Vagina (tissue), 2 donors: Measurements from ENCODE around the gene PTPN3. TPM values are rescaled to one million over a fixed set of nuclear protein-coding genes. Genes with fewer than 3 reads are reported as not detected.

ENCODE experiments used
- DNase-seq, 2 donors: peaks; one replicate each; pipeline ENCODE4 v3.0.0-alpha.2; 2017; ENCODE audit errors: extremely low spot score in 2 of 2
- H3K27ac ChIP-seq: fragments of 200-600 bp; sonication (generic); one replicate; pipeline ENCODE4 v1.5.1; 2019
- H3K27me3 ChIP-seq: fragments of 200-600 bp; sonication (generic); one replicate; pipeline ENCODE4 v1.5.1; 2019
- H3K36me3 ChIP-seq, 2 donors: fragments of 200-600 bp; sonication (generic); one replicate each; pipeline ENCODE4 v1.5.1; 2017 to 2019
- H3K4me1 ChIP-seq: fragments of 200-600 bp; sonication (generic); one replicate; pipeline ENCODE4 v1.5.1; 2019
- H3K4me3 ChIP-seq, 2 donors: fragments of 200-600 bp; sonication (generic); 1 replicate in 1 of 2; 2 replicates in 1 of 2; pipeline ENCODE4 v1.5.1; 2016 to 2019
- H3K9me3 ChIP-seq: fragments of 200-600 bp; sonication (generic); one replicate; pipeline ENCODE4 v1.5.1; 2019
- CTCF ChIP-seq, 3 experiments: fragments of 450-650 bp in 2 of 3; fragments of 200-600 bp in 1 of 3; sonication (generic) in 1 of 3; IDR thresholded peaks; one replicate each; pipeline ENCODE4 v1.5.1; 2017 to 2019; ENCODE audit warnings: antibody characterized with exemption in 3 of 3, mild to moderate bottlenecking in 2 of 3, moderate library complexity in 2 of 3
- POLR2A ChIP-seq, 2 donors: fragments of 450-650 bp; IDR thresholded peaks; one replicate each; pipeline ENCODE4 v1.6.1; 2017; ENCODE audit warnings: antibody characterized with exemption in 2 of 2, mild to moderate bottlenecking in 2 of 2, moderate library complexity in 2 of 2
- POLR2AphosphoS5 ChIP-seq, 2 donors: sonication (generic); formaldehyde crosslinking; IDR thresholded peaks; one replicate each; pipeline ENCODE4 v1.9.0; 2017; ENCODE audit warnings: antibody characterized with exemption in 2 of 2, mild to moderate bottlenecking in 2 of 2, low read depth in 1 of 2; ENCODE audit not compliant: insufficient read depth in 1 of 2
- intact Hi-C: fragments of 100-400 bp; cut with DNase I; formaldehyde crosslinking; loops from one replicate; pipeline ENCODE4 v1.15.1; 2023
- total RNA-seq: library from RNA; depleted of rRNA; stranded (reverse); fragments of >200 nt; gene quantifications from one replicate; pipeline ENCODE4 v1.2.3, GENCODE V29; 2016

Gene PTPN3
- total RNA-seq, 1 donor from 2014 or later = 15.5 TPM

- no peak for DNase-seq
- Histone ChIP-seq H3K27me3 (no peaks in the 10 kb centered on the region), H3K4me1 (no peaks in the 10 kb centered on the region), H3K4me3 (no peak overlapping the region), H3K27ac (no peak overlapping the region), H3K36me3 (peaks cover 0 to 7% of the 10 kb centered on the region in 2 donors), H3K9me3 (no peaks in the 10 kb centered on the region)
- intact Hi-C loops = no loop called here
- TF ChIP-seq CTCF (IDR thresholded peaks at IDR 0.05) = no peak
- no peak for TF ChIP-seq POLR2AphosphoS5 (IDR thresholded peaks at IDR 0.05; ENCODE audit: insufficient read depth in 1 of 2, low read depth in 1 of 2)
- TF ChIP-seq POLR2A (IDR thresholded peaks at IDR 0.05) = no peak
These were observed 70.2 kb downstream of the PTPN3 start for GRCh38 chr9:109427886-109428285.

- intact Hi-C loops = no loop called here
- Histone ChIP-seq H3K4me1 (no peaks in the 10 kb centered on the region), H3K27ac (no peak overlapping the region), H3K36me3 (peaks cover 0 to 7% of the 10 kb centered on the region in 2 donors), H3K27me3 (no peaks in the 10 kb centered on the region), H3K4me3 (no peak overlapping the region), H3K9me3 (no peaks in the 10 kb centered on the region)
- DNase-seq = no peak
- TF ChIP-seq POLR2A (IDR thresholded peaks at IDR 0.05) (no peak), CTCF (IDR thresholded peaks at IDR 0.05) (no peak), POLR2AphosphoS5 (IDR thresholded peaks at IDR 0.05; ENCODE audit: insufficient read depth in 1 of 2, low read depth in 1 of 2) (no peak)
These were observed 71.3 kb downstream of the PTPN3 start for GRCh38 chr9:109426626-109427402.

GRCh38 chr9:109424618-109425017, 73.5 kb downstream of the PTPN3 start:
- Histone ChIP-seq H3K27me3 (no peaks in the 10 kb centered on the region), H3K36me3 (no peaks in the 10 kb centered on the region)

GRCh38 chr9:109423877-109424276, 74.2 kb downstream of the PTPN3 start:
- no peaks in the 10 kb centered on the region for H3K36me3 ChIP-seq
- DNase-seq = no peak

More at GRCh38 chr9:109424618-109425017, 73.5 kb downstream of the PTPN3 start:
- Histone ChIP-seq H3K4me3 (no peak overlapping the region), H3K9me3 (no peaks in the 10 kb centered on the region), H3K27ac (no peak overlapping the region), H3K4me1 (no peaks in the 10 kb centered on the region)
- no peak for DNase-seq
- TF ChIP-seq CTCF (IDR thresholded peaks at IDR 0.05) (no peak), POLR2A (IDR thresholded peaks at IDR 0.05) (no peak), POLR2AphosphoS5 (IDR thresholded peaks at IDR 0.05; ENCODE audit: insufficient read depth in 1 of 2, low read depth in 1 of 2) (no peak)
- intact Hi-C loops = no loop called here

More at GRCh38 chr9:109423877-109424276, 74.2 kb downstream of the PTPN3 start:
- Histone ChIP-seq H3K4me1 (no peaks in the 10 kb centered on the region), H3K27me3 (no peaks in the 10 kb centered on the region), H3K9me3 (no peaks in the 10 kb centered on the region), H3K27ac (no peak overlapping the region), H3K4me3 (no peak overlapping the region)
- TF ChIP-seq POLR2A (IDR thresholded peaks at IDR 0.05) (no peak), CTCF (IDR thresholded peaks at IDR 0.05) (no peak), POLR2AphosphoS5 (IDR thresholded peaks at IDR 0.05; ENCODE audit: insufficient read depth in 1 of 2, low read depth in 1 of 2) (no peak)
- intact Hi-C loops = no loop called here
